ENCODE results near the gene KLRC4.
A peak's percentile ranks its signal among the peaks of the same experiment; 100 is the strongest.
"Not testable (repeated sequence)": the region's sequence is repeated elsewhere in the genome, so short reads cannot be mapped to it uniquely, and the experiment has no call there.

The KLRC4 gene

DNA sequence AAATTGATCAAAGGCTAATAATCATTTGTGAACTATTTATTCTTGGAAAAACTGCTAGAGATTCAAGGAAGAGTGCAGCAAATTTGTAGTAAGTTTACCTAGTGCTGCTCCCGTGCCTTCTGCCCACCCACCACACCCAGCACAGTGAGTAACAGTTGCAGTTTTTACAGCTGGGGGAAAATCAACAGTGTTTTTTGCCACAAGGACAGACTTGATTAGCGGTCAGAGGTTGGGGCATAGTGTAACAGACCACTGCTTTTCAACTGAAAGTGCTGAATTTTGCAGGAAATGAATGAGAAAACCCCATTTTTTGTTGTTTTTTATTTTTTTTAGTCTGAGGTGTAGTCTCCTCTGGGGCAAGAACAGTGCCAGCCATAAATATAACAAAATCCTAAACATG is 12.3 kb downstream of the KLRC4 start:
- DNase-seq (ENCODE audit: low read depth, low spot score) = no peak

DNA sequence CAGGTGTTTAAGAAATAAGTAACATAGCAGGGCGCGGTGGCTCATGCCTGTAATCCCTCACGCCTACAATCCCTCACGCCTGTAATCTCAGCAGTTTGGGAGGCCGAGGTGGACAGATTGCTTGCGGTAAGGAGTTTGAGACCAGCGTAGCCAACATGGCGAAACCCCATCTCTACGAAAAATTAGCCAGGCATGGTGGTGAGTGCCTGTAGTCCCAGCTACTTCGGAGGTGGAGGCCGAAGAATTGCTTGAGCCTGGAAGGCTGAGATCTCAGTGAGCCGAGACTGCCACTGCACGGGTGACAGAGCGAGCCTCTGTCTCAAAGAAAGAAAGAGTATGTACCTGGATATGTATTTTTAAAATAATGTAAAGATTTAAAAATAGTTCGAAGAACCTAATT is 13.4 kb downstream of the KLRC4 start:
- DNase-seq (ENCODE audit: low read depth, low spot score) = not testable (repeated sequence)

DNA sequence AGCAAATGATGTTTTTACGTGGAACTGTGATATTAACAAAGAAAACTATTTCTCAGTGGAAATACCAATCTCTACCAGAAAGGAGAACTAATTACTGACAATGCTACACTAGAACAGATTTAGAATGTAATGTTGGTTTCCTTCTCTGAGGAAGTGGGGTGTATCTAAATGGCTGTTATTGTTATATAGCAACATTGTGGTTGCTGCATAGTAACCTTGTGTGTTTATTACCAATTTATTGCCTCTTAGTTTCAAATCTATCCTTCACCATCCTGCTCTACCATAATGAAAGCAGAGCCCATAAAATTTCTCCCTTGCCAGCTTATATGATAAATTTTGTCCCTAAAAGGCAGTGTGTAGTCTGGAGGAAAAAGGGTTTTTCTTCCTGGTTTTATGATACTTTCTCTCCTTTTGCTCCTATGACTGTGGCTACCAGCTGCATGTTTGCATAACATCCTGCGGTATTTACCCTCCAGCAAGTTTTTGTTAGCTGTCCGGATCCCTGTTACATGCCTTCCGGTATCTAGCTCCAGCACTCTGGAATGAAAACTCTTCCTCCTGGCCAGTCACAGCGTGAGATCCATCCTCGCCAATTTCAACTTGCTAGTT is 14.1 kb downstream of the KLRC4 start:
- DNase-seq (ENCODE audit: low read depth, low spot score) = peak; percentile 70

DNA sequence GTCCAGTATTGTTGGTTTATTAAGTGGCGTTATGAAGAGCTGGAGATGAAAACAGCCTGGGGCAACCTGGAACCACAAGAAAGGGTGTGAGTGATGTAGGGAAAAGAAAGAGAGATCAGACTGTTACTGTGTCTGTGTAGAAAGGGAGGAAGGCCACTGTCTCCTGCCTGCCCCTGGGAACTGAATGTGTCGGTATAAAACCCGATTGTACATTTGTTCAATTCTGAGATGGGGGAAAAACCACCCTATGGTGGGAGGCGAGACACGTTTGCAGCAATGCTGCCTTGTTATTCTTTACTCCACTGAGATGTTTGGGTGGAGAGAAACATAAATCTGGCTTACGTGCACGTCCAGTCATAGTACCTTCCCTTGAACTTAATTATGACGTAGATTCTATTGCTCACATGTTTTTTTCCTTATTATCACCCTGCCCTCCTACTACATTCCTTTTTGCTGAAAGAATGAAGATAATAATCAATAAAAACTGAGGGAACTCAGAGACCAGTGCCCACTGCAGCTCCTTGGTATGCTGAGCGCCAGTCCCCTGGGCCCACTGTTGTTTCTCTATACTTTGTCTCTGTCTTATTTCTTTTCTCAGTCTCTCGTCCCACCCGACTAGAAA is 14.9 kb downstream of the KLRC4 start:
- DNase-seq (ENCODE audit: low read depth, low spot score) = not testable (repeated sequence)

DNA sequence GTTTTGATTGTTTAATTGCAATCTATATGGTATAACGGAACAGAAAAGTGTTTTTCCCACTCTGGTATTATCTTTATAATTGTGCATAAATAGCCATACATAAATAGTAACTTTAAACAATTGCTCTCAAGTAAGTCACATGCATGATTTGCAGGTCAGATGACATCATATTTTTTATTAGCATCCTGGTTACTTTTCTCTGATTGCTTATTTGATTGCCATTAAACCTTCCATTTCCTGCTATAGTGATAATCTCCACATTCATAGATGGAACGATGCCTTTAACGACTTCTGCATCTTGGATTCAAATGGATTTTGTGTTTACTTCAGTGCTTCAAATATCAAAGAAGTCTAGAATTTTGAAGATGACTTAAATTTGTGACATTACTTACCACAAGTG is 16.3 kb downstream of the KLRC4 start:
- DNase-seq (ENCODE audit: low read depth, low spot score) = no peak

DNA sequence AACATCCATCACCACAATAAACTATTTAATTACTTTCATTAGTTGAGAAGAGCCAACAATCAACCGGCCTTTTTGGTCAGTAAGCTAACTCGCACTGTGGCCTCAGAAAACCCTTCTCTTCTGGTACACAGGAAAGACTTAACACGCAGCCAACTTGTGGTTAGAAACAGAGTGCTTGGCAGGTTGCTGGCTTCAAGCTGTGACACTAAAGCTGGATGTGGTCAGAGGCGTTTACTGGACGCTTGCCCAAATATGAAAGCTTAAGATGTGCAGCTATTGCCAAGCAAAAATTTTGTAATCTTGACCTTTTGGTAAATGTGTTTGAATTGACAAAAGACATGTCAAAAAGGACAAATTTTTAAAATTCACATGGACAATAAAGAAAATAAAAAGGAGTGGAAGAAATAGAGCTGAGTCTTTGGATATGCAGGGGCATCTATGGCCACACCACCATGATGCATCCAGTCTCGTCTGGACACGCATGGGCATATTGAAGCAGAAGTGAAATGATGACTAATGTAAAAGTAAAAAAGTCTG is 17.1 kb downstream of the KLRC4 start:
- DNase-seq (ENCODE audit: low read depth, low spot score) = peak; percentile 94

DNA sequence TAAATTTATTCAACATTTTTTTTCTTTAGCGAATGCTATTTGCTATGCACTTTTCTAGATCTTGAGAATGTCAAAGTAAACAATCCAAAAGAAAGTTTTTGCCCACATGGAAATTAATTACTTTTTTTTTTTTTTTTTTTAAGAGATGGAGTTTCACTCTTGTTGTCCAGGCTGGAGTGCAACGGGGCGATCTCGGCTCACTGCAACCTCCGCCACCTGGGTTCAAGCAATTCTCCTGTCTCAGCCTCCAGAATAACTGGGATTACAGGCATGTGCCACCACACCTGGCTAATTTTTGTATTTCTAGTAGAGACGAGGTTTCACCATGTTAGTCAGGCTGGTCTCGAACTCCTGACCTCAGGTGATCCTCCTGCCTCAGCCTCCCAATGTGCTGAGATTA is 18.6 kb downstream of the KLRC4 start:
- DNase-seq (ENCODE audit: low read depth, low spot score) = not testable (repeated sequence)

DNA sequence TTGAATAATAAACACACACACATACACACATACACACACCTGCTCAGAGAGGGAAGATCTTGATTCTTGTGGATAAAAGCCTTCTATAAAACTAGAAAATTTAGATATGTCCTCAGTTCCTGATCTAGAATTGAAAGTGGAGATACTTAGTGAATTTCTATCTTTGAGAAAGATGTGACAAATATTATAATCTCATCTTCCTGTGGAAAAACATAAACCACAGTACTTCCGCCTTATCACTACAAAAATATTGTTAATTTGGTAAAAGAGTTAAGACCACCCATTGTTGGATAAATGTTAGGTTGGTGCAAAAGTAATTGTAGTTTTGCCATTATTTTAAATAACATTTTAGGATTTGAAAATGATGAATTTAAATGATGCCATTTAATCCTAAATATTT is 19.7 kb downstream of the KLRC4 start, which contains the start of gene KLRK1:
Gene KLRK1 (minus strand): TSS at position 138 of the 400 bp plus-strand sequence. CDS start 1,231 bp downstream, outside the sequence.
- no peak for DNase-seq (ENCODE audit: low read depth, low spot score)

DNA sequence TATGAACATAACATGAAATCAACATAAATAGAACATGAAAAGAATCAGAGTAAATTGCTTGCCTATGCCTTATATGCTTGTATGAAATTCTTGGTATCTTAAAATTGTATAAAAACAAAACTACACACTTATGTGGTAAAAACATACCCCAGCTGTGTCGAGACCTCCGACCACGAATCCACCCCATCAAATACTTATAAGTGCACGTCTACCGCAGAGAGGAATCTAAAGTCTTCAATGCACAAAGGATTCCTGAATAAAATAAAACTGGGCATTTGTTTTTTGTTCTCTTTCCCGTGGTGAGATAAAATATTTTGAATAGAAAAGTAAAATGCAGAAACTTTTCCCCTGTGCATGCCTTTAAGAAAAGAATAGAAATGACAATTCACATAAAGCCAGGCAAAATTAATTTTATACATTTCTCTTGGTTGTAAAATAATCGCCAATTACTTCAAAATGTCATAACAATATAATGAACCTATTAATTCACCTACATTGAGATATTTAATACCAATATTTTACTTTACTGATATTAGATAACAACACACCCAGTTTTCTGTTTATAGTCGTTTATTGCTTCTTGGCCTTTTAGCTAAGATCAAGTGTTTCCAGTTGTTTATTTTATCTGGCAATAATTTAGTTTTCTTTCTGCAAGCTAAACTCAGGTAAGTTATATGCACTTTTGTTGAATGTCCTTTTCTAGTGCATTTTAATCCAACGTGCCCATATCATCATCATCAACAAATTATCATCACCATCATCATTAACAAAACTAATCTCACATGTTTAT is 20.7 kb downstream of the KLRC4 start:
- no peak for DNase-seq (ENCODE audit: low read depth, low spot score)

DNA sequence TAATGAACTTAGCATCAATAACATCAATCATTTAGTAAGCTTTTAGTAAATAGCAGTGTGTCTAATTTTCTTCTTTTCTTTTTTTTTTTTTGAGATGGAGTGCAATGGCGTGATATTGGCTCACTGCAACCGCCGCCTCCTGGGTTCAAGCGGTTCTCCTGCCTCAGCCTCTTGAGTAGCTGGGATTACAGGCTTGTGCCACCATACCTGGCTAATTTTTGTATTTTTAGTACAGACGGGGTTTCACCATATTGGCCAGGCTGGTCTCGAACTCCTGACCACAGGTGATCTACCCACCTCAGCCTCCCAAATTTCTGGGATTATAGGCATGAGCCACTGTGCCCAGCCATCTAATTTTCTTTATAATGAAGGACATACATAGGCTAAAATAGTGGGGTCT is 22.1 kb downstream of the KLRC4 start:
- DNase-seq (ENCODE audit: low read depth, low spot score) = not testable (repeated sequence)

DNA sequence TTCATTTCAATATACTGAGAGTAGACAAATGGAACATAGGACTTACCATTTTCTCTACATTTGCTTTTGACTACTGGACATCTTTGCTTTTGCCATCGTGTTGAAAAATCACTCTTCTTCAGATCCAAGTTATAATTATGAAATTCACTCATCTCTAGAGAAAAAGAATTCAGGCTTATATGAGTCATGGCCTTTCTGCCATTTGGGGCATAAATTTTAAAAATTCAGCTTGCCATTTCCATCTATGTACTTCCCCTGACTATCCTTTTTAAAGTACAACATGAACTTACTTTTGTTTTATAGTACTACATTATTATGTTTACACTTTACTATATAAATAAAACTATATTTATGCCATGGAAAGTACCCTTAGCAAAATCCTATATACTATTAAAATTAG is 22.7 kb downstream of the KLRC4 start:
- DNase-seq (ENCODE audit: low read depth, low spot score) = no peak

DNA sequence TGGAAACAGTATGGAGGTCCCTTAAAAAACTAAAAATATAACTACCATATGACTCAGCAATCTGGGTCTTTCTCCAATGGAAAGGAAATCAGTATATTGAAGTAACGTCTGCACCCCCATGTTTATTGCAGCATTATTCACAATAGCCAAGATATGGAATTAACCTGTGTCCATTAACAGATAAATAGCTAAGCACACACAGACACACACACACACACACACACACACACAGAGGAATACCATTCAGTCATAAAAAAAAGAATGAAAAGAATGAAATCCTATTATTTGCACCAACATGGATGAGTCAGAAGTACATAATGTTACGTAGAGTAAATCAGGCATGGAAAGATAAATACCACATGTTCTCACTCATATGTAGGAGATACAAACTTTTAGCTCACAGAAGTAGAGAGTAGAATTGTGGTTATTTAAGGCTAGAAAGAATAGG is 24.4 kb downstream of the KLRC4 start:
- no peak for DNase-seq (ENCODE audit: low read depth, low spot score)

DNA sequence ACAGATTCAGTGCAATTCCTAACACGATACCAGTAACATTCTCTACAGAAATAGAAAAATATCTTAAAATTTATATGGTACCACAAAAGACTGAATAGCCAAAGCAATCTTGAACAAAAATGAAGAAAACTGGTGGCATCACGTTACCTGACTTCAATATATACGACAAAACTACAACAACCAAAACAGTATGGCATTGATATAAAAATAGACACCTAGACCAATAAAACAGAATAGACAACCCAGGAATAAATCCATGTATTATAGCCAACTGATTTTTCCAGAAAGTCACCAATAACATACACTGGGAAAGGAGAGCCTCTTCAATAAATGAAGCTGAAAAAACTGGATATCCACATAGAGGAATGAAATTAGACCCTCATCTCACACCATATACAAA is 25.4 kb downstream of the KLRC4 start:
- no peak for DNase-seq (ENCODE audit: low read depth, low spot score)

DNA sequence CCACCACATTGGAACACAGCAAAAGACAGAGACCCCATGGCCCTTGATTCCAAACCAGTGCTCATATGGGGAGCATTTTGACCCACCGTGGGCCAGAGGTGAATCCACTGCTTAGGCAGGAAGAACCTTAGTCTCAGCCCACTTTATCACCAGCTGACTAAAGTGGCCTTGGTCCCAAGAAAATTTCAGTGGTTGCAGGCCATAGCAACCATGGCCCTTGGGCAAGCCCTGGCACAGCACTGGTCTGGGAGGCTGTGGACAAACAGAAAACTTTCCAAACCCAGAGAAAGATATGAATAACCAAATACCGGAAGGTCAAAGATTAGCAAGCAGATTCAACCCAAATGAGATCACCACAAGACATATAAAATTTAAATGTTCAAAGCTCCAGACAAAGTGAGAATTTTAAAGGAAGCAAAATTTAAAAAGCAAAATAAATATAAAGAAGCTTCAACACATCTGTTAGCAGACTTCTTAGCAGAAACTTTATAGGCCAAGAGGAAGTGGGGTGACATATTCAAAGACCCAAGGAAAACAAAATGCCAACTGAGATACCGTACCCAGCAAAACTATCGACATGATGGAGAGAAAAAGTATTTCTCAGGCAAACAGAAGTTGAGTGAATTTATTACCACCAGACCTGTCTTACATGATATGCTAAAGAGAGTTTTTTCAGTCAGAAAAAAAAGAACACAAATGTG is 27.5 kb downstream of the KLRC4 start:
- no peak for DNase-seq (ENCODE audit: low read depth, low spot score)

DNA sequence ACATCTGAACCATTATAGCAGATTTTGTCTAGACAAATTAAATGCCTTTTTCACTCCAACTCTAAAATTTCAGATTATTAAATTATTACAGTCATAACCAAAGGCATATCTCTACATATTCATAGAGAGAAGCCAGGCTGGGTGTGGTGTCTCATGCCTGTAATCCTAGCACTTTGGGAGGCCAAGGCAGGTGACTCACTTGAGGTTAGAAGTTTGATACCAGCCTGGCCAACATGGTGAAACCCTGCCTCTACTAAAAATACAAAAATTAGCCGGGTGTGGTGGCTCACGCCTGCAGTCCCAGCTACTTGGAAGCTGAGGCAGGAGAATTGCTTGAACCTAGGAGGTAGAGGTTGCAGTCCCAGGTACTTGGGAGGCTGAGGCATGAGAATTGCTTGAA is 30.8 kb downstream of the KLRC4 start:
- DNase-seq (ENCODE audit: low read depth, low spot score) = not testable (repeated sequence)

DNA sequence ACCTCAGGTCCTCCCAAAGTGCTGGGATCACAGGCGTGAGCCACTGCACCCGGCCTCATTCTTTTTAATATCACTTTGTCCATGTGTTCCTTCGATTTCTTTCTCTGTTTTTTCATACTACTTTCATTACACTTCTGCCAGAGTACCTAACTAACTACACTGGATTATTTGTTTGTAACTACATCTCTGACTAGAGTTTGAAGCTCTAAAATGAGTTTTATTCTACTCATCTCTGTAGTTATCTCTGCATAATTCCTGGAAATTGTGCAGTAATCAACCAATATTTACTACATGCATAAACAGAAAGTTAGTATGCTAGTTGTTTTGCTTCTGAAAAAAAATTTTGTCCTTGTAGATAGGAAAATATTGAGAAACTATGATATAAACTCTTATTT is 34.9 kb downstream of the KLRC4 start:
- DNase-seq (ENCODE audit: low read depth, low spot score) = no peak

DNA sequence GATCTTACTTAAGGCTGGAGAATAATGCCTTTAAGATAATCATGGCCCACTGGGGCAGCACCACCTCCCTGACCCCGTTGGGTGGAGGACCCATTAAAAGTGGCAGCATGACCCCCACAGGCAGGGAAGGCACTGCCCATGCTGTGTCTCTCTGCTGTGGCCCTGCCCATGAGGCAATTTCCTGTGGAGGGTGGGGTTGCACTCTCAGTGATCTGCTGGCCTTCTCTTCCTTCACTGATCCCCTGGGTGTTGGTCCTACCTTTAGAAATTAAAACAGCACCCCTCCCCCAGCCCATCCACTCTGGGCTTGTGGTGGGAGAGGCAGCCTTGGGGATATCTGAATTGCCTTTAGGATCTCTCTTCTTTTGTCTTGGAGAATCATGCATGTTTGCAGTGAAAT is 37.0 kb downstream of the KLRC4 start:
- DNase-seq (ENCODE audit: low read depth, low spot score) = no peak

DNA sequence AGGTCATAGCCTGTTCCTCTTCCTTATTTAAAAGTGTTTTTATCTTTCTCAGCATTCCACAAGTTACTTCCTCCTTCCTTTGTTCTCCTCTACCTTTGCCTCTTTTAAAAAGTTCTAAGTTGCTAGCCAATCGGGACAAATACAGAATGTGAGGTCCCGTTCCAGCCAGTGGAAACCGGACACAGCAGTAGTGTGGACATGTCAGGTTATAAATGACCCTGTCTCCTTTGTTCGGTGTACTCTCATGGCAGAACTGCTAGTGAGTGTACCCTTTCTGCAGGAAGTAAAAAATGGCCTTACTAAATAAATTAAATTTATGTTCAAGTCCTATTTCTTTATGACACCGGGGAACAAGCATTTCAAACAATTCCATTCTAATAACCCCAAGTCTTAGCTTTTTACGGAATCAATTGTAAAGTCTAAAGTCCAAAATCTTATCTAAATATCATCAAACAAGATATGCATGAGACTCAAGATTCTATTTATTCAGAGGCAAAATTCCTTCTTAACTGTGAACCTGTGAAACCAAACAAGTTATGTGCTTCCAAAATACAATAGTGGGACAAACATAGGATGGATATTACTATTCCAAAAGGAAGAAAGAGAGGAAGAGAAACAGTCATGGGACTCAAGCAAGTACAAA is 37.5 kb downstream of the KLRC4 start:
- DNase-seq (ENCODE audit: low read depth, low spot score) = not testable (repeated sequence)

DNA sequence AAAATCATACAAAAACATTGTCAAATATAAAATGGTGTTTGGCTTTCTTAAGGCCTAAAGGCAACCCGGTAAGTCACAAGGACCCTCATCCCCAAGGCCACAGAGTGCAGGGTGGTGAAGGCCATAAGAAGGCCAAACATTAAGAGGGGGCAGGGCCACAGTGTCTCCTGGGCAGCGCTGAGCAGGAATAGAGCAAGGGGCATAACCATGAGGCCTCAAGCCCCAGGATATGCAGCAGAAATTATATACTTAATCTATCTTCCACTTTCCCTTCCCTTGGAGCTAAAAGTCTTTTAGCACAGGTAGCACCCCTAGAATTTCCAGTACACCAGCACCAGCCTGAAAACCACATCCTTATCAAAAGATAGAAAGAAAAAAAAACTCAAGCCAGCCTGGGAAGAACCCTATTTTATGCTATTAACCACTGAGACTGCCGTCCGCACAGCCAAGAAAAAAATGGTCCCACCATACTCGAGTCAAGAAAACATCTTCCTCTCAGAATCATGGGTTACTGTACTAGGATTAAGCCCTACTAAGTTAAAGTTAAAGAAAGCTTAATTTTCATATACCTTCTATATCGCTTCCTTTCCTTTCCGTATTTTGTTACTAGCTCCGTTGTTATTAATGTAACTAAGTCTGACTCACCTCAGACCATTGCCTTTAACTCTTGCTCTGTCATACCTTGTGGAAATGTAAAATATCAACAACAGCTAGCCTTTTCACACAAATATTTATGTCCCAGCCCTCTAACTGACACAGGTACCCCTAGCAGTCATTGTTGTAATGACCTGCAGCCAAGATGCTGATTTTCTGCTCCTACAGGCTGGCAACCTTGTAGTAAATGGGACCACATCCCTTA is 39.8 kb downstream of the KLRC4 start:
- no peak for DNase-seq (ENCODE audit: low read depth, low spot score)

All from brain pericyte (primary cell).